A549 (cell line): ENCODE measurements around the gene SCARF1. TPM values are rescaled to one million over a fixed set of nuclear protein-coding genes. Genes with fewer than 3 reads are reported as not detected.
"Not testable (repeated sequence)": the region's sequence is repeated elsewhere in the genome, so short reads cannot be mapped to it uniquely, and the experiment has no call there.

Experiments
- ATAC-seq, 2 experiments: fragments of 200-7000 bp in 1 of 2; fragments of >200 bp in 1 of 2; cut with Nextera tagmentation in 1 of 2; cut with Tn5 transposase in 1 of 2; 3 replicates each; pipeline versions ENCODE4 v1.8.0 to v1.9.1; 2018 to 2020; ENCODE audit warnings: mild to moderate bottlenecking in 1 of 2, moderate library complexity in 1 of 2
- CTCF ChIA-PET: fragments of 300-600 bp; sonication (Branson Sonifier 250); formaldehyde crosslinking; extraction: SDS; loops from one replicate; lab custom pipeline; 2021; ENCODE audit warnings: antibody characterized with exemption, inconsistent platforms; lab: Yijun Ruan, JAX
- POLR2A ChIA-PET: fragments of 350-600 bp; formaldehyde crosslinking; extraction: SDS; loops from one replicate; lab custom pipeline; 2021; ENCODE audit warnings: antibody characterized with exemption, inconsistent platforms; lab: Yijun Ruan, JAX
- DNase-seq, 2 experiments: peaks; one replicate each; pipeline versions ENCODE4 v3.0.0 to v3.0.0-alpha.2; 2011 to 2016; ENCODE audit warnings: low read depth in 1 of 2, low spot score in 1 of 2
- FAIRE-seq: peaks from 2 replicates; lab custom pipeline; 2011; peaks lifted over from hg19 to GRCh38; lab: Jason Lieb, UNC
- H3K27ac ChIP-seq, 2 experiments: fragments of >200 bp; sonication (Bioruptor Twin); formaldehyde crosslinking; 3 replicates each; pipeline ENCODE4 v1.5.1; 2016 to 2017
- H3K4me1 ChIP-seq: fragments of >200 bp; sonication (Bioruptor Twin); formaldehyde crosslinking; 3 replicates; pipeline ENCODE4 v1.6.1; 2016
- H3K4me2 ChIP-seq: fragments of >200 bp; sonication (Bioruptor Twin); formaldehyde crosslinking; 3 replicates; pipeline ENCODE4 v1.6.1; 2016
- H3K4me3 ChIP-seq: fragments of >200 bp; sonication (Bioruptor Twin); formaldehyde crosslinking; 3 replicates; pipeline ENCODE4 v1.5.1; 2016
- H3K9me3 ChIP-seq: fragments of >200 bp; sonication (Bioruptor Twin); formaldehyde crosslinking; 3 replicates; pipeline ENCODE4 v1.6.1; 2016
- BHLHE40 ChIP-seq: IDR thresholded peaks from 2 replicates; pipeline ENCODE4 v1.6.1; 2012; ENCODE audit warnings: low read depth, low read length, inconsistent platforms
- CBX2 ChIP-seq: fragments of 200-600 bp; sonication (generic); IDR thresholded peaks from 2 replicates; pipeline ENCODE4 v1.6.1; 2016; ENCODE audit warnings: low read depth, mild to moderate bottlenecking, borderline replicate concordance
- CEBPB ChIP-seq, 2 experiments: fragments of >200 bp in 1 of 2; sonication (Bioruptor Twin) in 1 of 2; formaldehyde crosslinking in 1 of 2; IDR thresholded peaks; 2 replicates each; pipeline ENCODE4 v1.6.1; 2012 to 2016
- CTCF ChIP-seq: fragments of >200 bp; sonication (Bioruptor Twin); formaldehyde crosslinking; IDR thresholded peaks from 3 replicates; pipeline ENCODE4 v1.5.1; 2016
- E2F6 ChIP-seq: IDR thresholded peaks from 2 replicates; pipeline ENCODE4 v1.6.1; 2012; ENCODE audit warnings: low read depth, borderline replicate concordance
- EHF ChIP-seq: fragments of 250-450 bp; sonication (Bioruptor Pico); IDR thresholded peaks from 2 replicates; pipeline ENCODE4 v1.5.0; 2020; ENCODE audit warnings: mild to moderate bottlenecking
- EP300 ChIP-seq, 2 experiments: fragments of >200 bp; sonication (Bioruptor Twin); formaldehyde crosslinking; IDR thresholded peaks; 2 replicates in 1 of 2; 3 replicates in 1 of 2; pipeline ENCODE4 v1.6.1; 2016 to 2017
- FOSL2 ChIP-seq, 2 experiments: fragments of 450-650 bp in 1 of 2; fragments of >200 bp in 1 of 2; sonication (Bioruptor Twin) in 1 of 2; formaldehyde crosslinking; IDR thresholded peaks; 2 replicates each; pipeline versions ENCODE4 v1.5.0 to v1.6.1; 2016 to 2020; ENCODE audit warnings: mild to moderate bottlenecking in 1 of 2, moderate library complexity in 1 of 2
- HDAC2 ChIP-seq: fragments of 200-600 bp; sonication (generic); IDR thresholded peaks from 2 replicates; pipeline ENCODE4 v1.6.1; 2016
- HES2 ChIP-seq: fragments of >200 bp; sonication (Bioruptor Twin); formaldehyde crosslinking; IDR thresholded peaks from 2 replicates; pipeline ENCODE4 v1.6.1; 2016
- HMGXB4 ChIP-seq: fragments of 250-450 bp; sonication (Bioruptor Pico); IDR thresholded peaks from 2 replicates; pipeline ENCODE4 v1.5.0; 2021; ENCODE audit warnings: mild to moderate bottlenecking, moderate library complexity, borderline replicate concordance
- MAFK ChIP-seq: fragments of 450-650 bp; IDR thresholded peaks from 2 replicates; pipeline ENCODE4 v1.6.1; 2014; ENCODE audit not compliant: partially characterized antibody
- MAZ ChIP-seq: fragments of 150-350 bp; IDR thresholded peaks from 2 replicates; pipeline ENCODE4 v1.6.1; 2014; ENCODE audit warnings: antibody characterized with exemption, low read depth, low read length, borderline replicate concordance
- MYC ChIP-seq: IDR thresholded peaks from 2 replicates; pipeline ENCODE4 v1.6.1; 2012; ENCODE audit warnings: mild to moderate bottlenecking, inconsistent platforms, low read length, improper control_type of control experiment, borderline replicate concordance
- POLR2AphosphoS2 ChIP-seq: conservative IDR thresholded peaks from 2 replicates; pipeline ENCODE4 v1.6.1; 2012; ENCODE audit warnings: low read length, improper control_type of control experiment, inconsistent platforms
- TP53 ChIP-seq: fragments of 250-450 bp; sonication (Bioruptor Pico); IDR thresholded peaks from 2 replicates; pipeline ENCODE4 v1.5.0; 2021; ENCODE audit warnings: mild to moderate bottlenecking, moderate library complexity
- ZNF302 ChIP-seq: fragments of 250-450 bp; sonication (Bioruptor Pico); IDR thresholded peaks from 2 replicates; pipeline ENCODE4 v1.9.0; 2021; ENCODE audit warnings: inconsistent platforms, mild to moderate bottlenecking, moderate library complexity
- WGBS: methylation state at CpG from one replicate; pipeline ENCODE4 v1.1.6; 2017; ENCODE audit errors: missing lambda C conversion rate; 5-methylcytosine and 5-hydroxymethylcytosine counted together
- polyA plus RNA-seq, 4 experiments: library from polyadenylated mRNA; depleted of rRNA in 3 of 4; stranded (reverse); fragments of >200 nt; fragmentation: RNase III in 1 of 4; extraction: RNeasy Plus Mini Kit Qiagen cat#74134 plus additional on column Dnase treatment in 1 of 4; gene quantifications; 2 replicates in 3 of 4; 3 replicates in 1 of 4; pipeline ENCODE4 v1.2.3, GENCODE V29; 2011 to 2017

SCARF1 gene
- polyA plus RNA-seq, 2 of the 4 experiments (the other 2 are of a cell fraction) = 0.09 to 0.30 TPM

GRCh38 chr17:1676401-1676800 is 30.9 kb upstream of the SCARF1 start:
- Histone ChIP-seq H3K4me1 (no peaks in the 10 kb centered on the region), H3K4me2 (no peak overlapping the region), H3K4me3 (no peak overlapping the region), H3K27ac (no peak overlapping the region), H3K9me3 (no peaks in the 10 kb centered on the region)
- WGBS = 94% methylated on average over 13 of the region's 13 CpGs
- no peak for FAIRE-seq
- no peak for DNase-seq
- CTCF ChIA-PET = interaction anchor here (1.2 to 10.2 kb wide), 4 partner anchors 8 to 27 kb away, joined by 3 to 47 read pairs (median 6); partner anchors contain the start of gene RILP
- no peak for ATAC-seq
- TF ChIP-seq MYC = no peak
- TF ChIP-seq ZNF302 (CRISPR knock-in tag) = no peak
- no peak for TF ChIP-seq BHLHE40
- POLR2A ChIA-PET = interaction anchor here (2.6 kb wide), 1 partner anchor 27 kb away, joined by 9 read pairs; the partner anchor contains the start of gene RILP

GRCh38 chr17:1673041-1673785 is 27.7 kb upstream of the SCARF1 start:
- Histone ChIP-seq H3K27ac (no peak overlapping the region), H3K4me1 (no peaks in the 10 kb centered on the region), H3K9me3 (no peaks in the 10 kb centered on the region), H3K4me2 (no peak overlapping the region), H3K4me3 (no peak overlapping the region)
- ATAC-seq = no peak; a peak in 1 of 6 replicates
- WGBS = 95% methylated on average over 26 of the region's 26 CpGs
- no peak for DNase-seq
- ChIA-PET CTCF (interaction anchor here (0.9 to 15.4 kb wide), 6 partner anchors 9 to 40 kb away, joined by 3 to 204 read pairs (median 7); partner anchors contain the start of genes RILP and SCARF1), POLR2A (interaction anchor here (1.1 to 1.6 kb wide), 2 partner anchors 11 to 24 kb away, joined by 7 to 12 read pairs; partner anchors contain the start of gene RILP)
- no peak for FAIRE-seq
- TF ChIP-seq POLR2AphosphoS2 = 0 out of 2 replicates have a peak, but pooled peaks have one; percentile 39
- TF ChIP-seq CBX2 = no peak

GRCh38 chr17:1663934-1664333 is 18.4 kb upstream of the SCARF1 start:
- WGBS = 96% methylated on average over 5 of the region's 5 CpGs
- not testable (repeated sequence) for H3K4me1 ChIP-seq, H3K27ac ChIP-seq, ATAC-seq, H3K4me3 ChIP-seq, H3K4me2 ChIP-seq, DNase-seq, H3K9me3 ChIP-seq, FAIRE-seq
- CTCF ChIA-PET = interaction anchor here (0.8 to 15.4 kb wide), 4 partner anchors 9 to 47 kb away, joined by 3 to 204 read pairs (median 3); partner anchors contain the start of genes RILP, SCARF1 and TLCD2
- POLR2A ChIA-PET = interaction anchor here (0.6 to 1.5 kb wide), 2 partner anchors 14 to 199 kb away, joined by 3 to 21 read pairs; partner anchors contain the start of gene RILP

- POLR2A ChIA-PET = interaction anchor here (1.0 kb wide), 1 partner anchor 56 kb away, joined by 3 read pairs; no protein-coding TSS in a partner anchor
These were observed 15.5 kb upstream of the SCARF1 start for GRCh38 chr17:1661045-1661444.

GRCh38 chr17:1658100-1658499 is 12.6 kb upstream of the SCARF1 start:
- H3K4me1 ChIP-seq = 0 out of 3 replicates have a peak, but pooled peaks cover 7% of the 10 kb centered on the region
- H3K9me3 ChIP-seq = no peaks in the 10 kb centered on the region
- ChIA-PET POLR2A (interaction anchor here (1.0 to 1.3 kb wide), 2 partner anchors 9 kb away, joined by 3 to 9 read pairs; partner anchors contain the start of gene RILP), CTCF (interaction anchor here (1.0 to 7.4 kb wide), 7 partner anchors 9 to 84 kb away, joined by 3 to 92 read pairs (median 8); partner anchors contain the start of genes RILP and SLC43A2)
- TF ChIP-seq MAFK (no peak), EP300 (IDR thresholded peaks at IDR 0.05) (no peak), HES2 (no peak), CTCF (no peak), TP53 (CRISPR knock-in tag) (no peak), HMGXB4 (CRISPR knock-in tag) (no peak), CEBPB (IDR thresholded peaks at IDR 0.05) (no peak)
- no peak for FAIRE-seq
- WGBS = 92% methylated on average over 9 of the region's 9 CpGs
- no peak overlapping the region for H3K27ac ChIP-seq
- H3K4me2 ChIP-seq = no peak overlapping the region
- DNase-seq = no peak
- no peak for ATAC-seq
- H3K4me3 ChIP-seq = no peak overlapping the region

More at GRCh38 chr17:1661045-1661444, 15.5 kb upstream of the SCARF1 start:
- H3K4me2 ChIP-seq = no peak overlapping the region
- ATAC-seq (0 out of 6 replicates have a peak, but pooled peaks of 1 of the 2 experiments have one; percentile 25), DNase-seq (no peak), FAIRE-seq (no peak)
- CTCF ChIA-PET = interaction anchor here (0.6 to 15.4 kb wide), 7 partner anchors 7 to 61 kb away, joined by 4 to 204 read pairs (median 7); partner anchors contain the start of genes RILP and SCARF1
- no peak overlapping the region for H3K27ac ChIP-seq
- 0 out of 3 replicates have a peak, but pooled peaks cover 7% of the 10 kb centered on the region for H3K4me1 ChIP-seq
- TF ChIP-seq FOSL2 (IDR thresholded peaks at IDR 0.05) (no peak), FOSL2 (CRISPR knock-in tag; IDR thresholded peaks at IDR 0.05) (no peak), HDAC2 (no peak), MAFK (peak; percentile 57), EHF (CRISPR knock-in tag) (no peak), POLR2AphosphoS2 (no peak), E2F6 (no peak), MAZ (no peak)
- H3K4me3 ChIP-seq = no peak overlapping the region
- WGBS = 91% methylated on average over 12 of the region's 12 CpGs
- H3K9me3 ChIP-seq = no peaks in the 10 kb centered on the region
